HepG2 (cell line): ENCODE data around the gene ARG2. TPM values are rescaled to one million over a fixed set of nuclear protein-coding genes. Genes with fewer than 3 reads are reported as not detected.

Experiments used
- ATAC-seq: fragments of 200-7000 bp; cut with Tn5 transposase; 3 replicates; pipeline ENCODE4 v1.9.1; 2020; ENCODE audit warnings: mild to moderate bottlenecking, moderate library complexity
- BruUV-seq: library from RNA; stranded (reverse); fragments of 400-500 nt; replicated peaks from 2 replicates; lab custom pipeline; 2021; lab: Mats Ljungman, UMichigan
- CTCF ChIA-PET: fragments of 300-600 bp; formaldehyde crosslinking; extraction: SDS; loops from one replicate; lab custom pipeline; 2021; ENCODE audit warnings: low total read pairs, inconsistent platforms, low intra/inter-chr PET ratio; lab: Yijun Ruan, JAX
- POLR2A ChIA-PET: fragments of 350-600 bp; sonication (Branson Sonifier 250); formaldehyde crosslinking; loops from one replicate; lab custom pipeline; 2020; ENCODE audit warnings: antibody characterized with exemption, inconsistent platforms; lab: Yijun Ruan, JAX
- DNase-seq: peaks from one replicate; pipeline ENCODE4 v3.0.0-alpha.2; 2015; ENCODE audit warnings: low spot score
- FAIRE-seq: peaks from 3 replicates; lab custom pipeline; 2011; peaks lifted over from hg19 to GRCh38; lab: Jason Lieb, UNC
- H2AFZ ChIP-seq: one replicate; pipeline ENCODE4 v1.6.1; 2011; ENCODE audit warnings: low read length, inconsistent platforms
- H3K27ac ChIP-seq: fragments of 300-600 bp; 3 replicates; pipeline ENCODE4 v1.8.0; 2011; ENCODE audit warnings: mixed run types, mild to moderate bottlenecking, mixed read lengths, low read length, inconsistent platforms; ENCODE audit not compliant: insufficient read depth; ENCODE audit errors: extremely low read length
- H3K27me3 ChIP-seq, 2 experiments: fragments of 200-600 bp in 1 of 2; 2 replicates in 1 of 2; 3 replicates in 1 of 2; pipeline versions ENCODE4 v1.6.0 to v1.8.0; 2011; ENCODE audit warnings: low read length in 2 of 2, mild to moderate bottlenecking in 2 of 2, moderate library complexity in 2 of 2, inconsistent platforms in 1 of 2; ENCODE audit not compliant: insufficient read depth in 2 of 2, control insufficient read depth in 1 of 2
- H3K36me3 ChIP-seq, 2 experiments: fragments of 200-600 bp in 1 of 2; replicated peaks in 1 of 2; 2 replicates in 1 of 2; 3 replicates in 1 of 2; pipeline versions ENCODE4 v1.5.1 to v1.8.0; 2011; ENCODE audit warnings: low read length in 2 of 2, inconsistent platforms in 1 of 2; ENCODE audit not compliant: insufficient read depth in 2 of 2, control insufficient read depth in 1 of 2
- H3K4me1 ChIP-seq: 2 replicates; pipeline ENCODE4 v1.5.1; 2012; ENCODE audit warnings: low read length, inconsistent platforms; ENCODE audit not compliant: insufficient read depth
- H3K4me2 ChIP-seq: 2 replicates; pipeline ENCODE4 v1.6.0; 2011; ENCODE audit warnings: low read depth, low read length, inconsistent platforms
- H3K4me3 ChIP-seq, 3 experiments: fragments of 200-600 bp in 1 of 3; sonication (generic), shearing (Covaris generic) in 1 of 3; replicated peaks in 1 of 3; 2 replicates each; pipeline ENCODE4 v1.5.1; 2011 to 2016; ENCODE audit warnings: low read length in 3 of 3, inconsistent platforms in 2 of 3, low read depth in 2 of 3, mild to moderate bottlenecking in 2 of 3, control low read depth in 1 of 3, mixed read lengths in 1 of 3; ENCODE audit not compliant: insufficient read depth in 1 of 3
- H3K79me2 ChIP-seq: one replicate; pipeline ENCODE4 v1.6.1; 2011; ENCODE audit warnings: low read length, inconsistent platforms; ENCODE audit not compliant: insufficient read depth
- H3K9ac ChIP-seq: 2 replicates; pipeline ENCODE4 v1.6.0; 2011; ENCODE audit warnings: mild to moderate bottlenecking, low read depth, low read length, inconsistent platforms; ENCODE audit not compliant: insufficient read depth
- H3K9me3 ChIP-seq: 2 replicates; pipeline ENCODE4 v1.5.1; 2012; ENCODE audit warnings: mild to moderate bottlenecking, low read length
- H4K20me1 ChIP-seq: 2 replicates; pipeline ENCODE4 v1.6.0; 2011; ENCODE audit warnings: inconsistent platforms, mild to moderate bottlenecking, low read length, moderate library complexity; ENCODE audit not compliant: insufficient read depth
- RFX3 ChIP-seq: IDR thresholded peaks from 2 replicates; pipeline ENCODE4 v1.6.1; 2016; ENCODE audit warnings: missing biosample characterization, missing genetic modification reagents
- SMARCC2 ChIP-seq: fragments of 450-650 bp; IDR thresholded peaks from 2 replicates; pipeline ENCODE4 v1.6.1; 2017; ENCODE audit warnings: antibody characterized with exemption, mild to moderate bottlenecking
- ZNF556 ChIP-seq: sonication (generic); formaldehyde crosslinking; IDR thresholded peaks from 2 replicates; pipeline ENCODE4 v1.4.0; 2020; ENCODE audit warnings: mild to moderate bottlenecking, missing genetic modification reagents, borderline replicate concordance
- ZNF598 ChIP-seq: sonication (generic); formaldehyde crosslinking; IDR thresholded peaks from 2 replicates; pipeline ENCODE4 v1.5.1; 2020; ENCODE audit warnings: mild to moderate bottlenecking, missing genetic modification reagents, borderline replicate concordance
- ZSCAN21 ChIP-seq: sonication (generic); formaldehyde crosslinking; IDR thresholded peaks from 2 replicates; pipeline ENCODE4 v1.8.0; 2022; ENCODE audit warnings: mild to moderate bottlenecking, missing genetic modification reagents, moderate library complexity, borderline replicate concordance
- in situ Hi-C: cut with HindIII; loops from 2 replicates; pipeline ENCODE4 v1.10.0; 2017; ENCODE audit warnings: low pct_unique_long_range_greater_than_20kb; ENCODE audit not compliant: extremely low pct_ligation_motif_present
- intact Hi-C: fragments of 100-400 bp; cut with micrococcal nuclease; formaldehyde crosslinking; loops from one replicate; pipeline ENCODE4 v1.10.0; 2022; ENCODE audit not compliant: unreplicated experiment
- polyA plus RNA-seq, 8 experiments: library from polyadenylated mRNA; depleted of rRNA in 3 of 8; stranded (reverse) in 7 of 8; unstranded in 1 of 8; fragments of >200 nt; fragmentation: Illumina TruSeq in 4 of 8; extraction: Trizol in 4 of 8; gene quantifications; 2 replicates each; pipeline versions ENCODE4 v1.2.1 to v1.2.3, GENCODE V29; 2011 to 2016; ENCODE audit warnings: low read depth in 4 of 8, missing spikeins in 1 of 8, mixed read lengths in 1 of 8; ENCODE audit not compliant: insufficient read depth in 1 of 8
- total RNA-seq, 5 experiments: library from RNA; depleted of rRNA; stranded (reverse); fragments of >200 nt; fragmentation: Illumina TruSeq; extraction: Trizol; gene quantifications; 2 replicates each; pipeline ENCODE4 v1.2.3, GENCODE V29; 2016; ENCODE audit warnings: low read depth in 1 of 5
- TF ChIP-seq, protein P1 (sequence below): sonication (generic); formaldehyde crosslinking; IDR thresholded peaks from 2 replicates; pipeline ENCODE4 v1.5.1; 2020; ENCODE audit warnings: missing genetic modification reagents, mild to moderate bottlenecking, borderline replicate concordance
- TF ChIP-seq, protein P2 (sequence below): sonication (generic); formaldehyde crosslinking; IDR thresholded peaks from 2 replicates; pipeline ENCODE4 v1.9.0; 2021; ENCODE audit warnings: missing genetic modification reagents, borderline replicate concordance
- TF ChIP-seq, protein P3 (sequence below), 2 experiments: sonication (generic) in 1 of 2; formaldehyde crosslinking in 1 of 2; IDR thresholded peaks; 2 replicates each; pipeline versions ENCODE4 v1.4.0 to v1.6.1; 2016 to 2020; ENCODE audit warnings: borderline replicate concordance in 1 of 2, low read depth in 1 of 2, mild to moderate bottlenecking in 1 of 2, missing genetic modification reagents in 1 of 2
- TF ChIP-seq, protein P4 (sequence below): sonication (generic); formaldehyde crosslinking; IDR thresholded peaks from 2 replicates; pipeline ENCODE4 v1.8.1; 2023; ENCODE audit warnings: missing genetic modification reagents, inconsistent platforms, borderline replicate concordance
- TF ChIP-seq, protein P5 (sequence below): sonication (generic); formaldehyde crosslinking; IDR thresholded peaks from 2 replicates; pipeline ENCODE4 v1.4.0; 2020; ENCODE audit warnings: missing genetic modification reagents
- TF ChIP-seq, protein P6 (sequence below): IDR thresholded peaks from 2 replicates; pipeline ENCODE4 v1.6.1; 2012; ENCODE audit warnings: inconsistent platforms

The ARG2 gene
- total and polyA plus RNA-seq, 2 of the 13 experiments (the other 11 are each of a cell fraction or from before 2014, with no cell fraction given), result 37.5 to 73.6 TPM

DNA sequence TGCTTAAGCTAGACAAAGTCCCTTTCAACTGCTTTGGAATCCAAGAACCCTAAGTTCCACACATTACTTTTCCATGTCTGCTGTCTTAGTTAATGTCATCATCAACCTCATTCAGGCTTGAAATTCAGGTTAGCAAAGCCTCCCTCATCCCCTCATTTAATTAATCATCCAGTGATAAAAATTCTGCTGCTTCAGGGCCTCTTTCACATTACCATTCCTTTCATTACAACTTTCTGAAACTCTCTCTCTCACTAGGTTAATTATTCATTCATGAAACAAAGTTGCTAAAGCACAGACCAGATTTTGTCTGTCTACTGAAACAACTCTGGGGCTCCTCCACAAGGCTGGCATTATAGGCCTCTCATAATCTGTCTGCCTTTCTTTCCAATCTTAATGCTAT lies 64.1 kb downstream of the ARG2 start:
- POLR2A ChIA-PET, result no interaction called here
- ATAC-seq, result no peak
- TF ChIP-seq SMARCC2, result no peak
- TF ChIP-seq, protein P1, sequence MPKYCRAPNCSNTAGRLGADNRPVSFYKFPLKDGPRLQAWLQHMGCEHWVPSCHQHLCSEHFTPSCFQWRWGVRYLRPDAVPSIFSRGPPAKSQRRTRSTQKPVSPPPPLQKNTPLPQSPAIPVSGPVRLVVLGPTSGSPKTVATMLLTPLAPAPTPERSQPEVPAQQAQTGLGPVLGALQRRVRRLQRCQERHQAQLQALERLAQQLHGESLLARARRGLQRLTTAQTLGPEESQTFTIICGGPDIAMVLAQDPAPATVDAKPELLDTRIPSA (CRISPR knock-in tag), result no peak
- TF ChIP-seq ZNF556 (CRISPR knock-in tag), result no peak
- no peak for TF ChIP-seq ZNF598 (CRISPR knock-in tag)
- TF ChIP-seq, protein P2, sequence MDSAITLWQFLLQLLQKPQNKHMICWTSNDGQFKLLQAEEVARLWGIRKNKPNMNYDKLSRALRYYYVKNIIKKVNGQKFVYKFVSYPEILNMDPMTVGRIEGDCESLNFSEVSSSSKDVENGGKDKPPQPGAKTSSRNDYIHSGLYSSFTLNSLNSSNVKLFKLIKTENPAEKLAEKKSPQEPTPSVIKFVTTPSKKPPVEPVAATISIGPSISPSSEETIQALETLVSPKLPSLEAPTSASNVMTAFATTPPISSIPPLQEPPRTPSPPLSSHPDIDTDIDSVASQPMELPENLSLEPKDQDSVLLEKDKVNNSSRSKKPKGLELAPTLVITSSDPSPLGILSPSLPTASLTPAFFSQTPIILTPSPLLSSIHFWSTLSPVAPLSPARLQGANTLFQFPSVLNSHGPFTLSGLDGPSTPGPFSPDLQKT (CRISPR knock-in tag), result no peak
- TF ChIP-seq, protein P3, sequence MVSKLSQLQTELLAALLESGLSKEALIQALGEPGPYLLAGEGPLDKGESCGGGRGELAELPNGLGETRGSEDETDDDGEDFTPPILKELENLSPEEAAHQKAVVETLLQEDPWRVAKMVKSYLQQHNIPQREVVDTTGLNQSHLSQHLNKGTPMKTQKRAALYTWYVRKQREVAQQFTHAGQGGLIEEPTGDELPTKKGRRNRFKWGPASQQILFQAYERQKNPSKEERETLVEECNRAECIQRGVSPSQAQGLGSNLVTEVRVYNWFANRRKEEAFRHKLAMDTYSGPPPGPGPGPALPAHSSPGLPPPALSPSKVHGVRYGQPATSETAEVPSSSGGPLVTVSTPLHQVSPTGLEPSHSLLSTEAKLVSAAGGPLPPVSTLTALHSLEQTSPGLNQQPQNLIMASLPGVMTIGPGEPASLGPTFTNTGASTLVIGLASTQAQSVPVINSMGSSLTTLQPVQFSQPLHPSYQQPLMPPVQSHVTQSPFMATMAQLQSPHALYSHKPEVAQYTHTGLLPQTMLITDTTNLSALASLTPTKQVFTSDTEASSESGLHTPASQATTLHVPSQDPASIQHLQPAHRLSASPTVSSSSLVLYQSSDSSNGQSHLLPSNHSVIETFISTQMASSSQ (IDR thresholded peaks at IDR 0.05; ENCODE audit: low read depth), result no peak
- TF ChIP-seq, protein P3 (CRISPR knock-in tag; IDR thresholded peaks at IDR 0.05; ENCODE audit: borderline replicate concordance), result no peak
- TF ChIP-seq, protein P4, sequence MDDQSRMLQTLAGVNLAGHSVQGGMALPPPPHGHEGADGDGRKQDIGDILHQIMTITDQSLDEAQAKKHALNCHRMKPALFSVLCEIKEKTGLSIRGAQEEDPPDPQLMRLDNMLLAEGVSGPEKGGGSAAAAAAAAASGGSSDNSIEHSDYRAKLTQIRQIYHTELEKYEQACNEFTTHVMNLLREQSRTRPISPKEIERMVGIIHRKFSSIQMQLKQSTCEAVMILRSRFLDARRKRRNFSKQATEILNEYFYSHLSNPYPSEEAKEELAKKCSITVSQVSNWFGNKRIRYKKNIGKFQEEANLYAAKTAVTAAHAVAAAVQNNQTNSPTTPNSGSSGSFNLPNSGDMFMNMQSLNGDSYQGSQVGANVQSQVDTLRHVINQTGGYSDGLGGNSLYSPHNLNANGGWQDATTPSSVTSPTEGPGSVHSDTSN, result no peak
- no peak for TF ChIP-seq RFX3 (CRISPR knock-in tag)
- TF ChIP-seq ZSCAN21, result no peak
- TF ChIP-seq, protein P5, sequence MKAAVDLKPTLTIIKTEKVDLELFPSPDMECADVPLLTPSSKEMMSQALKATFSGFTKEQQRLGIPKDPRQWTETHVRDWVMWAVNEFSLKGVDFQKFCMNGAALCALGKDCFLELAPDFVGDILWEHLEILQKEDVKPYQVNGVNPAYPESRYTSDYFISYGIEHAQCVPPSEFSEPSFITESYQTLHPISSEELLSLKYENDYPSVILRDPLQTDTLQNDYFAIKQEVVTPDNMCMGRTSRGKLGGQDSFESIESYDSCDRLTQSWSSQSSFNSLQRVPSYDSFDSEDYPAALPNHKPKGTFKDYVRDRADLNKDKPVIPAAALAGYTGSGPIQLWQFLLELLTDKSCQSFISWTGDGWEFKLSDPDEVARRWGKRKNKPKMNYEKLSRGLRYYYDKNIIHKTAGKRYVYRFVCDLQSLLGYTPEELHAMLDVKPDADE (CRISPR knock-in tag), result no peak
- TF ChIP-seq, protein P6, sequence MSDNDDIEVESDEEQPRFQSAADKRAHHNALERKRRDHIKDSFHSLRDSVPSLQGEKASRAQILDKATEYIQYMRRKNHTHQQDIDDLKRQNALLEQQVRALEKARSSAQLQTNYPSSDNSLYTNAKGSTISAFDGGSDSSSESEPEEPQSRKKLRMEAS, result no peak

More for the DNA sequence above, 64.1 kb downstream of the ARG2 start:
- Histone ChIP-seq H3K27me3 (no peaks in the 10 kb centered on the region), H3K9ac (no peak overlapping the region), H4K20me1 (no peaks in the 10 kb centered on the region), H3K27ac (no peak overlapping the region), H3K79me2 (peaks cover 10% of the 10 kb centered on the region), H2AFZ (no peak overlapping the region), H3K4me3 (no peak overlapping the region), H3K4me2 (no peak overlapping the region), H3K4me1 (no peaks in the 10 kb centered on the region), H3K36me3 (peaks cover 14 to 83% of the 10 kb centered on the region in 2 experiments), H3K9me3 (no peaks in the 10 kb centered on the region)
- BruUV-seq, result no TSS peak
- intact Hi-C loops (no loop called here), in situ Hi-C loops (no loop called here)
- DNase-seq, result no peak
- CTCF ChIA-PET, result no interaction called here
- no peak for FAIRE-seq
